ENCODE results near the gene NPVF. TPM values are rescaled to one million over a fixed set of nuclear protein-coding genes. Genes with fewer than 3 reads are reported as not detected.
A peak's percentile ranks its signal among the peaks of the same experiment; 100 is the strongest.

Gene NPVF
- total RNA-seq, 1 donor from 2014 or later: not detected

DNA sequence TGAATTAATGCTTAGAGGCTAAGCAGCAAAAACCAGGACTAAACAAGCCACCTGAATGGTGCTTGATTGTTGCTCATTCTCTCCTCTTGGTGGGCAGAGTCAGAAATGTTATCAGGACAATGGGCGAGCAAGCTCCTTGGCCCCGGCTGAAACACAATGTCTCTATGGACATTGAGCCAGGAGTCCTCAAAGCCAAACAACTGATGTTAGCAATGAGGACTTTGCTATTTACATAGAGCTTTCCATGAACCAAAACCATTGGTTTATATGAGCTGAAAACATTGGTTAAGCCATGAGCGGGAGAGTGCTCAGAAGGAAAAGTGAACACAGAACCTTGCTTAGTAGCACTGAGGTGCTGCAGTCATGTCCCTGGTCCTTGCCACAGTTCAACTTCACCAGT lies 21.5 kb upstream of the NPVF start:
- H3K9me3 Mint-ChIP-seq: no peaks in the 10 kb centered on the region
- intact Hi-C loops (cut with micrococcal nuclease): no loop called here
- peaks cover 5% of the 10 kb centered on the region for H3K27me3 Mint-ChIP-seq (ENCODE audit: insufficient read depth)
- H3K27ac Mint-ChIP-seq: no peak overlapping the region
- H3K36me3 Mint-ChIP-seq (ENCODE audit: low read depth): no peaks in the 10 kb centered on the region
- no peak overlapping the region for H3K4me3 Mint-ChIP-seq
- no peaks in the 10 kb centered on the region for H3K4me1 Mint-ChIP-seq (ENCODE audit: low read depth)
- DNase-seq (ENCODE audit: low spot score): no peak

DNA sequence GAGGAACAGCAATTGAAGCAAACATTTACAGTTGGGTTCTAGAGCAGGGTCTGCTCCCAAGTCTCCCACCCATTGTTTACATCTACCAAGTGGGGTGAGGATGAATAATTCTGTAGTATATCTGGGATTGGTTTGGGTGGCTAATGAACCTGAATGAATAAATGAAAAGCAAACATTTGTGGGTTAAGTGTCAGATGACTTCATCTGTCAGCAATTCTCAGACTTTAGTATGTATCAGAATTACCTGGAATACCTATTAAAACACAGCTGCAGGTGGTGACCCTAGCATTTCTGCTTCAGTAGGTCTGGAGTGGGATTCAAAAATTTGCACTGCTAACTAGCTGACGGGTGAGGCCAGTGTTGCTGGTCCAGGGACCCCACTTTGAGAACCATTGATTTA lies 18.0 kb upstream of the NPVF start:
- intact Hi-C loops (cut with micrococcal nuclease): no loop called here
- DNase-seq (ENCODE audit: low spot score): no peak
- Mint-ChIP-seq H3K4me3 (no peak overlapping the region), H3K4me1 (ENCODE audit: low read depth) (no peaks in the 10 kb centered on the region), H3K27me3 (ENCODE audit: insufficient read depth) (peaks cover 10% of the 10 kb centered on the region), H3K9me3 (no peaks in the 10 kb centered on the region), H3K36me3 (ENCODE audit: low read depth) (no peaks in the 10 kb centered on the region), H3K27ac (no peak overlapping the region)

- H3K9me3 Mint-ChIP-seq: no peaks in the 10 kb centered on the region
- no peaks in the 10 kb centered on the region for H3K4me1 Mint-ChIP-seq (ENCODE audit: low read depth)
- no peaks in the 10 kb centered on the region for H3K36me3 Mint-ChIP-seq (ENCODE audit: low read depth)
- H3K27me3 Mint-ChIP-seq (ENCODE audit: insufficient read depth): peaks cover 12% of the 10 kb centered on the region
- intact Hi-C loops (cut with micrococcal nuclease): no loop called here
- H3K4me3 Mint-ChIP-seq: no peak overlapping the region
- DNase-seq (ENCODE audit: low spot score): no peak
- no peak overlapping the region for H3K27ac Mint-ChIP-seq
Observed at GRCh38 chr7:25244254-25245033, 16.2 kb upstream of the NPVF start.

DNA sequence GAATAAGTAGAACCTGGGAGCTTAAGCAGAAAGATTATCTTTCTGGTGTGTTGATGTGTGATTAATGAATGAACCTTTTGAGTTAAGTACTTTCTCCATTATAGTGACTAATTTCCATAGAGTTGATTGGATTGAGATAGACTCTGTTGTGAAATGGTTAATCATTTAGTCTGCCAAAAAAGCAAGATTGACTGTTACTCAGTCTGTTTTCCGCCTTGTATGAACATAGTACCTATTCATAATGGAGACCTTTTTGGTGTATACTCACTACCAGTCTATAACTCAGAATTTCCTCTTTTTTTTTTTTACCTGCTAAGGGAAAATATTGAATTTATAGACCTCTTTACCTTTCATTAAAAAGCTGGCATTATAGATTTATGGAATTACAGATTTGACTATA lies 14.4 kb upstream of the NPVF start:
- no peak overlapping the region for H3K4me3 Mint-ChIP-seq
- H3K27me3 Mint-ChIP-seq (ENCODE audit: insufficient read depth): peaks cover 15% of the 10 kb centered on the region
- no peak overlapping the region for H3K27ac Mint-ChIP-seq
- H3K4me1 Mint-ChIP-seq (ENCODE audit: low read depth): no peaks in the 10 kb centered on the region
- intact Hi-C loops (cut with micrococcal nuclease): no loop called here
- no peak for DNase-seq (ENCODE audit: low spot score)
- no peaks in the 10 kb centered on the region for H3K9me3 Mint-ChIP-seq
- no peaks in the 10 kb centered on the region for H3K36me3 Mint-ChIP-seq (ENCODE audit: low read depth)

DNA sequence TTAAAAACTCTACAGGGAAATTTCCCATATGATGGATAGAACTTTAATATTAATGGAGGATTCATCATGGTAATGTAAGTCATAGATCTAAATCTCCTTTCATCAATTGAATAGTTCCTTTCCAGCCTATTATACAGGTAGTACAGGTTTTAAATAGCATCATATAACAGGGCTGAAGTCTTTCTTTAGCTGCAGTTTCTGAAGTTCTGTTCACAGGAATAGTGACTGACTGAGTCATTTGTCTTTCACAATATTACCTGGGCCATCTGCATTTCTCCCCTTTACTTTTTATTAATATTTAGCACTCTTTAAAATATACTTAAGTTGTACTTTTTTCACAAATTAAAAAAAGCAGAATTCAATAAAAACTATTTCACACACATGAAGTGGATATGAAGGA lies 12.6 kb upstream of the NPVF start:
- H3K4me1 Mint-ChIP-seq (ENCODE audit: low read depth): no peaks in the 10 kb centered on the region
- H3K27ac Mint-ChIP-seq: no peak overlapping the region
- peaks cover 15% of the 10 kb centered on the region for H3K27me3 Mint-ChIP-seq (ENCODE audit: insufficient read depth)
- H3K4me3 Mint-ChIP-seq: no peak overlapping the region
- DNase-seq (ENCODE audit: low spot score): no peak
- intact Hi-C loops (cut with micrococcal nuclease): no loop called here
- H3K9me3 Mint-ChIP-seq: no peaks in the 10 kb centered on the region
- H3K36me3 Mint-ChIP-seq (ENCODE audit: low read depth): no peaks in the 10 kb centered on the region

DNA sequence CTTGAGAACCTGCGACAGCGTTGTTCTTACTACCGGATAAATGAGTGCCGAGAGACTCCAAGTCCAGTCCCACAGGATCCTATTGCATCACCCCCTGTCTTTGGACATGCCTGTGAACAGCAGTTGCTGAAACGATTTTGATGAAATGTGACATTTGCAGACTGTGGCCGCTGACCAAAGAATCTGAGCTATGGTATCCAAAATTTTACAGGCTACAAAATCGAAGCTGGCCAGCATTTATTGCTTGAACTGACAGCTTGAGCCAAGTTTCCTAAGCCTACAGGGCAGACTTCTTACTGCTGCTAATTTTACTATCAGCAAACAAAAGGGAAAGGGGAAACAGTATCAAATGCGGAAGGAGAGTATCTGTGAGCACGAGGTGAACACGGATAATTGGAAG lies 12.1 kb upstream of the NPVF start:
- Mint-ChIP-seq H3K36me3 (ENCODE audit: low read depth) (no peaks in the 10 kb centered on the region), H3K4me3 (no peak overlapping the region), H3K9me3 (no peaks in the 10 kb centered on the region), H3K27me3 (ENCODE audit: insufficient read depth) (peaks cover 15% of the 10 kb centered on the region), H3K4me1 (ENCODE audit: low read depth) (no peaks in the 10 kb centered on the region), H3K27ac (no peak overlapping the region)
- intact Hi-C loops (cut with micrococcal nuclease): no loop called here
- DNase-seq (ENCODE audit: low spot score): no peak

- peak overlapping the region; percentile 45 for H3K27ac Mint-ChIP-seq
- H3K4me3 Mint-ChIP-seq: no peak overlapping the region
- H3K9me3 Mint-ChIP-seq: no peaks in the 10 kb centered on the region
- H3K27me3 Mint-ChIP-seq (ENCODE audit: insufficient read depth): peaks cover 15% of the 10 kb centered on the region
- no peaks in the 10 kb centered on the region for H3K4me1 Mint-ChIP-seq (ENCODE audit: low read depth)
- H3K36me3 Mint-ChIP-seq (ENCODE audit: low read depth): no peaks in the 10 kb centered on the region
- intact Hi-C loops (cut with micrococcal nuclease): no loop called here
- DNase-seq (ENCODE audit: low spot score): no peak
Observed at GRCh38 chr7:25239888-25240287, 11.6 kb upstream of the NPVF start.

DNA sequence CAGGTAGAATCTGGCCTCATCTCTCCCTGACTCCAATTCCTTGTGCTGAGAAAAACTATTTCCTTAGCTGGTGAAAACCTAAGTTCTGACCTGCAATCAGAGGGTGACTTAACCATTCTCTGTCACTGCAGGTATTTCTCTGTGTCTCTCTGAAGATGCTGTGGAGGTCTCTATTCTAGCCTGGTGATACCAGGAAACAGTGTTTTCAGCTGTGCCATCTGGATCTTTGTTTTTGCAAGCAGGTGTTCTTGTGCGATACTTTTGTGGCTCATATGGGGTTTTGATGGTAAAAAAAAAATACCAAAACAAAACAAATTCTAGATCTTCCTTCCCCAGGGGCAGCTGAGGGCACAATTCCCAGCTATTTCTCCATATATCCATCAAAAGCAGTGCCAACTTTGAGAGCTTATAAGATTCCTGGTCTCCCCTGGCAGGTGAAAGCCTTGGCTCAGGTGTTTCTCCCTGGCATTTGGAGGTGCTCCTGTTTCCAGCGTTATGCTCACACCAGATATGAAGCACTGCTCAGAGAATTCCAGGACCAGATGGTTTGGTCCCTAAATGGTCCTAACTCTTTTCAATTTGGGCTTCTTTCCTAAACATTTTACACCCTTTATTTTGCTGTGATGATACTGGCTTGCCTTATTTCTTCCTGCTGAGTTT lies 9.9 kb upstream of the NPVF start:
- Mint-ChIP-seq H3K27ac (no peak overlapping the region), H3K4me1 (ENCODE audit: low read depth) (no peaks in the 10 kb centered on the region), H3K9me3 (no peaks in the 10 kb centered on the region), H3K36me3 (ENCODE audit: low read depth) (no peaks in the 10 kb centered on the region), H3K4me3 (no peak overlapping the region), H3K27me3 (ENCODE audit: insufficient read depth) (peaks cover 9% of the 10 kb centered on the region)
- intact Hi-C loops (cut with micrococcal nuclease): no loop called here
- DNase-seq (ENCODE audit: low spot score): no peak

DNA sequence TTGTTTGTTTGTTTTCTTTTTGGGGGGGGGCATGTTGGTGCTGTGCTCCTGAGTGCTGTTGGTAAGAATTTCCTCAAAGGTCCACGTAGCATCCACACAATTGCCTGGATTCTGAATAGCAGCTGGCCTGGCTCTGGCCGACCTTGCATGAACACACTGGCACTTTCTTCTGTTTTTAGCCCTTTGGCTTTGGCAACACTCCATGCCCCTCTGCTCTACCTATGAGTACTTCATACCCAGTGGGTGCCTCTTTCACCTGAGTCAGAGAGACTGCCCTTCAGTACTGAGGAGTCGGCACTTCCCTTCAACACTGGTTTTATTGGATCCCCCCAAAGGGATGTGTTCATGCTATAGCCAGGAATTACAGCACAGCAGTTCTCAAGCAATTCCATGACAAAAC lies 7.2 kb upstream of the NPVF start:
- no peaks in the 10 kb centered on the region for H3K4me1 Mint-ChIP-seq (ENCODE audit: low read depth)
- intact Hi-C loops (cut with micrococcal nuclease): no loop called here
- no peak for DNase-seq (ENCODE audit: low spot score)
- no peaks in the 10 kb centered on the region for H3K9me3 Mint-ChIP-seq
- no peaks in the 10 kb centered on the region for H3K36me3 Mint-ChIP-seq (ENCODE audit: low read depth)
- peaks cover 6% of the 10 kb centered on the region for H3K27me3 Mint-ChIP-seq (ENCODE audit: insufficient read depth)
- H3K27ac Mint-ChIP-seq: no peak overlapping the region
- H3K4me3 Mint-ChIP-seq: no peak overlapping the region

GRCh38 chr7:25234336-25234735 lies 6.0 kb upstream of the NPVF start:
- H3K4me1 Mint-ChIP-seq (ENCODE audit: low read depth): no peaks in the 10 kb centered on the region
- H3K4me3 Mint-ChIP-seq: no peak overlapping the region
- intact Hi-C loops (cut with micrococcal nuclease): no loop called here
- no peak for DNase-seq (ENCODE audit: low spot score)
- H3K27me3 Mint-ChIP-seq (ENCODE audit: insufficient read depth): peaks cover 8% of the 10 kb centered on the region
- no peaks in the 10 kb centered on the region for H3K9me3 Mint-ChIP-seq
- no peak overlapping the region for H3K27ac Mint-ChIP-seq
- no peaks in the 10 kb centered on the region for H3K36me3 Mint-ChIP-seq (ENCODE audit: low read depth)

- intact Hi-C loops (cut with micrococcal nuclease): no loop called here
- H3K36me3 Mint-ChIP-seq (ENCODE audit: low read depth): no peaks in the 10 kb centered on the region
- peaks cover 16% of the 10 kb centered on the region for H3K27me3 Mint-ChIP-seq (ENCODE audit: insufficient read depth)
- H3K27ac Mint-ChIP-seq: no peak overlapping the region
- H3K4me3 Mint-ChIP-seq: no peak overlapping the region
- no peak for DNase-seq (ENCODE audit: low spot score)
- H3K4me1 Mint-ChIP-seq (ENCODE audit: low read depth): no peaks in the 10 kb centered on the region
- no peaks in the 10 kb centered on the region for H3K9me3 Mint-ChIP-seq
Observed at GRCh38 chr7:25223206-25223605, 5.1 kb downstream of the NPVF start.

DNA sequence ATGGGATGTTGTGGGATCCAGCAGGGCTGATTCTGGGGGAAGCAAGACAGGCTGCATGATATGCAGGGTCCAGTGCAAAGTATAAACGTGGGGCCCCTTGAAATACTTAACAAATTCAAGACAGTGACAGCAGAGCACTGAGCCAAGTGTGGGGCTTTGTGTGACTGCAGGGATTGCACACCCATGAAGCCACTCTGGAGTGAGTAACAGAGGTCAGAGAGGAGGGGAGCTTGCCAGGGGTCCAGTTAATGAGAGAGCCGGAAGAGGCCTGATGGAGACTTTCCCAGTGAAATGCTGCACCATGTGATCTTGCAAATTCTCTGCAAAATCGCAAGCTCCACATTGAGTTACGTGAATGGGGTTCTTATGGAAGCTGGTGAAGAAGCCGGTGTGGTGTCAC lies 5.6 kb downstream of the NPVF start:
- no peak overlapping the region for H3K4me3 Mint-ChIP-seq

GRCh38 chr7:25221009-25221408 lies 7.3 kb downstream of the NPVF start:
- Mint-ChIP-seq H3K27ac (no peak overlapping the region), H3K27me3 (ENCODE audit: insufficient read depth) (peaks cover 16% of the 10 kb centered on the region), H3K9me3 (no peaks in the 10 kb centered on the region), H3K4me1 (ENCODE audit: low read depth) (no peaks in the 10 kb centered on the region), H3K36me3 (ENCODE audit: low read depth) (no peaks in the 10 kb centered on the region), H3K4me3 (no peak overlapping the region)
- intact Hi-C loops (cut with micrococcal nuclease): no loop called here
- no peak for DNase-seq (ENCODE audit: low spot score)

More for the DNA sequence above, 5.6 kb downstream of the NPVF start:
- intact Hi-C loops (cut with micrococcal nuclease): no loop called here
- Mint-ChIP-seq H3K36me3 (ENCODE audit: low read depth) (no peaks in the 10 kb centered on the region), H3K27ac (no peak overlapping the region), H3K4me1 (ENCODE audit: low read depth) (no peaks in the 10 kb centered on the region), H3K27me3 (ENCODE audit: insufficient read depth) (peaks cover 16% of the 10 kb centered on the region), H3K9me3 (no peaks in the 10 kb centered on the region)
- no peak for DNase-seq (ENCODE audit: low spot score)
